GM10847 (cell line): ENCODE results near the gene LARGE1.

Source experiments
- POLR2A ChIP-seq: IDR thresholded peaks from 2 replicates; pipeline ENCODE4 v1.6.1; 2011; ENCODE audit not compliant: insufficient read length; ENCODE audit errors: extremely low read depth

LARGE1 gene

DNA sequence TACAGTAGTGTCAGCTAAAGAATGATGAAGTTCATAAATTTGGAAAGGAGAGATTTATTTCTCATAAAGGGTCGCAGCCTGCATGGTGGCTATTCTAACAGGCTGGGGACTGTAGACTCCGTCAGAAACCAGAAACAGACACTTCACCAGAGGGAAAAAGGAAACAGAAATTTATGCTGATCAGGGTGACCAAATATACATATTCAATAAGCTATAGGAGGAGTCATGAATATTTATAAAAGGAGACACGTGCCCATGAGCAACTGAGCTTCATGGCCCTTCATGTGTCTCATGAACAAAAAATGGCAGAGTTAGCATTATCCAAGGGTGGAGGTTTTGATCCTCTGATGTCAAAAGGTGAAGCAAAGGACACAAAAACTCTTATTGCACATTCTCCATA lies 392.1 kb downstream of the LARGE1 start:
- TF ChIP-seq POLR2A: no peak

DNA sequence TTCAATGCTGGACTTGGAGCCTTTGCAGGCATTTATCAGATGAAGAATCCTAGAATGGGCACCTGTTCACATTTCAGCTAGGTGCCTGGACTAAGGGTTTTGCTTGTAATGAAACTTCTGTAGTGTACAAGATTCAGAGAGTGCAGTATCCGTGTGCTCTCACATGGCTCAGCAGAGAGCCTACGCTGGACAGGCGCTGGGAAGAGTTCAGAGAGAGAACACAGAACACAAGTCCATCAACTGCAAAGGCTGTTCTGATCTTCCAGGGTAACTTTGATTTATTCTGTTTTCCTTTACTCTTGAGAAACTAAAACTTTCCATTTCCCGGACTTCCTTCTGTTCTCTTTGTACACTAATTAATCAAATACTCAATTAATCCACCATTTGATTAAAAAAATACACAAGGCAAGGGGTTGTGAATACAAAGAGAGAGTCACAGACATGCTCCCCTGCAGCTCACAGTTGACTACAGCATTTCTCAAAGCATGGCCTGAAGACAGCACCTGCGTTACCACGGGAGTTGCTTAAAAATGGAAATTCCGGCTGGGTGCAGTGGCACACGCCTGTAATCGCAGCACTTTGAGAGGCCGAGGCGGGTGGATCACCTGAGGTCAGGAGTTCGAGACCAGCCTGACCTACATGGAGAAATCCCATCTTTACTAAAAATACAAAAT lies 393.7 kb downstream of the LARGE1 start:
- TF ChIP-seq POLR2A: no peak

DNA sequence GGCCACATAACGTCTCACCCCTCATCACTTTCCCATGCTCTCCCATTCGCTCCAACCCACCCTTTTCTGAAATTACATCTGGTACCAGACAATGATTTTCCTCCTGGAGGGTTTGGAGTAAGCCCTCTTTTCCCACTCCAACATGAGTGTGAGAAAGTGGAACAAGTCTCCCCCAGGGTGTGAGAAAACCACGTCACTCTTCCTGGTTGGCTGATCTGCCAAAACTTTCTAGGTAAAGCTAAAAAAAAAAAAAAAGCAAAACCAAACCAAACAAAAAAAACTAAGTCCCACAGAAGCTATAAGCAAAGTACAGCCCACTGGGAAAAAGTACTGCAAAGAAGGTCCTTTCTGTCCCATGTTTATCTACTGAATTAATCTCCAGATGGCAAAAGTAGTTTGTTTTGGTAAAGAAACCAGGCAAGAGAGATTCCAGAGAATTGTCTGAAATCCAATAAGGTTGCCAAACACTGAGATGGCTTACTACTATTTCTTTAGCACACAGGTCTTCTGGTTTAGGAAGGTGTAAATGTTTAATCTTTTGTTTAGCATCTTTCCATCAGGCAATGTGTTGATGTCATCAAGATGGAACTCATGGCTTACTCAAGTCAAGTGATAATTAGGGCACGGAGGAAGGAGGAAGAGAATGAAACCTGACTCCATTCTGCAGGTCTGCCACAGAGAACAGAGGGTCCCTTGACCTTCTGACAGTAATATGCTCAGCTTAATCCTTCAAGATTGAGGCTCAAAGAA lies 395.6 kb downstream of the LARGE1 start:
- no peak for TF ChIP-seq POLR2A

DNA sequence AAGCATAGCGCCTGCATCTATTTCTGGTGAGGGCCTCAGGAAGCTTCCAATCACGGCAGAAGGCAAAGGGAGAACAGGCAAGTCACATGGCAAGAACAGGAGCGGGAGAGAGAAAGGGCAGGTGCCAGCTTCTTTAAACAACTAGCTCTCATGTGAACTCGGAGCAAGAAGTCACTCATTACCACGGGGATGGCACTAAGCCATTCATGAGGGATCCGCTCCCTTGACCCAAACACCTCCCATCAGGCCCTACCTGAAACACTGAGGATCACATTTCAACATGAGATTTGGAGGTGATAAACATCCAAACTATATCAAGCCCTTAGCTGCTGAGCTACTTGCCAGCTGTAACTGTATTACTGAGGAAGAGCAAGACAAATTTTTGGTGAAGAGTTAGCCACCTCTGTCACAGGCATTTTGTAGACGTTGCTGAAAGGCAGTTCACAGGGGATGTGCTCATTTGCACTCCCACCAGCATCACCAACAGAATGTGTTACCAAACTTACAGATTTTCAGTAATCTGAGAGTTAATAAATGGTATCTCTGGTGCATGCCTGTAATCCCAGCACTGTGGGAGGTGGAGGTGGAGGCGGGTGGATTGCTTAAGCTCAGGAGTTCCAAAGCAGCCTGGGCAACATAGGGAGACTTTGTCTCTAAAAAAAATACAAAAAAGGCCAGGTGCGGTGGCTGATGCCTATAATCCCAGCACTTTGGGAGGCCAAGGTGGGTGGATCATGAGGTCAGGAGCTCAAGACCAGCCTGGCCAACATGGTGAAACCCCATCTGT lies 398.2 kb downstream of the LARGE1 start:
- no peak for TF ChIP-seq POLR2A

DNA sequence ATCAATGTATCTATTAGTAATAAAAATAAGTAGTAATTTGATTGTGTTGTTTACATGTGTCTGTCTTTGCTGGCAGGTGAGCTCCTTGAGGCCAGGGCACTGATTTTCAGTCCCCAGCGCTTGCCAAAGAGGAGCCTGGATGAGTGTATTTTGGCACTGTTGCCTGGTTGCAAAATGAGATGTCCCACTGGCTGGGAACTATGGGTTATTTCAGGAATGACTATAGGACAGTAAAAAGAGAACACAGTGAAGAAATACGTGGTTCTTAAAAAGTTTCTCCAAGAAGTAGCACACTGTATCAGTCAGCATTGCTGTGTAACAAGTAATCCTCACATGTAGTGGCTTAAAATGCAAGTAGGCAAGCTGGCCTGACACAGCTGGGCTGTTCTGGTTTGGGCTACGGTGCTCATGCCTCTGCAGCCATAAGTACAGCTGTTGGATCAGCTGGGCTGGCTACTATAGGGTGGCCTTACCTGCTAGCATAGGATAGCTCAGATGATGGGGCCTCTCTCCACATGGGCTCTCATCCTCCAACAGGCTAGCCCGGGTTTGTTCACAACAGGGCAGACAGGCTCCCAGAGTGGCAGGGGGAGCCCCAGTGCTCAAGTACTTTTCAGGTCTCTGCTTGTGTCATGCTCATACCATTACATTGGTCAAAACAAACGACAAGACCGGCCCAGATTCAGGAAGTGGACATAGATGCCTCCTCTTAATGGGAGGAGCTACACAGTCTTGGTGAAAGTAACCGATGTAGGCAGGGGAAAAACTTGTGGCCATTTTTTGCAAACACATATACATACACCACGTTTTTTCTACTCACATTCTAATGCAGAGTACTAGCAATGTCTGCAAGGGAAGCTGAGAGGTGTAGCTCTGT lies 399.1 kb downstream of the LARGE1 start:
- no peak for TF ChIP-seq POLR2A

DNA sequence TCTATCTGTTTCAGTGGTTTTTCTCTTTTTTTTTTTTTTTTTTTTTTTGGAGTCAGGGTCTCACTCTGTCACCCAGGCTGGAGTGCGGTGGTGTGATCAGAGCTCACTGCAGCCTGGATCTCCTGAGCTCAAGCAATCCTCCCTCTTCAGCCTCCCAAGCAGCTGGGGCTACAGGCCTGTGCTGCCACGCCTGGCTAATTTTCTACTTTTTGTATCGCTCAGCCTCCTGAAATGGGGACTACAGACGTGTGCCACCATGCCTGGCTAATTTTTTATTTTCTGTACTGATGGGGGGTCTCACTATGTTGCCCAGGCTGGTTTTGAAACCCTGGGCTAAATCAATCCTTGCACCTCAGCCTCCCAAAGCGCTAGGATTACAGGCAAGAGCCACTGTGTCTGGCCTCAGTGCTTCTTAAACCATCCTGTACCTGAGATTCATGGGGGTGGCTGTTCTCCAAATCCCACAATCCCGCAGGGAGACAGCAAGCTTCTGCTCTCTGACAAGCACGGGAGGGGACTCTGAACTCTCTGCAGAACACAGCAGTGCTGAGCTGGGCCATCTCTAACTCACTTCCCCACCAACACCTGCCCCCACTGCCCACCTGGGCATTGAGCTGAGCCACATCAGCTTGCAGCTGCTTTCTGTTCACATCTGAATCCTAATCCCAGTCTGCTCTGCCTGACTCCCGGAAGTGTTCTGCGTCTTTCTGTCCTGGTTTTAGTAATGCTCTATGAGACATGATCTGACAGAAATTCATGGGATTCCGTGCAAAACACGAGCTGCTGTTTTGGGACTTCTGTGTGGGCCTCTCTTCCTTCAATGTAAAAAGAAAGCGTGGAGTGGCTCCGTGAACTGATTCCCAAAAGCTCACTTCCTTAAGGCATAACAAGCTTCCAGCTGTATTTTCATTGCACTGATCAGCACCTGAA lies 400.0 kb downstream of the LARGE1 start:
- TF ChIP-seq POLR2A: no peak

DNA sequence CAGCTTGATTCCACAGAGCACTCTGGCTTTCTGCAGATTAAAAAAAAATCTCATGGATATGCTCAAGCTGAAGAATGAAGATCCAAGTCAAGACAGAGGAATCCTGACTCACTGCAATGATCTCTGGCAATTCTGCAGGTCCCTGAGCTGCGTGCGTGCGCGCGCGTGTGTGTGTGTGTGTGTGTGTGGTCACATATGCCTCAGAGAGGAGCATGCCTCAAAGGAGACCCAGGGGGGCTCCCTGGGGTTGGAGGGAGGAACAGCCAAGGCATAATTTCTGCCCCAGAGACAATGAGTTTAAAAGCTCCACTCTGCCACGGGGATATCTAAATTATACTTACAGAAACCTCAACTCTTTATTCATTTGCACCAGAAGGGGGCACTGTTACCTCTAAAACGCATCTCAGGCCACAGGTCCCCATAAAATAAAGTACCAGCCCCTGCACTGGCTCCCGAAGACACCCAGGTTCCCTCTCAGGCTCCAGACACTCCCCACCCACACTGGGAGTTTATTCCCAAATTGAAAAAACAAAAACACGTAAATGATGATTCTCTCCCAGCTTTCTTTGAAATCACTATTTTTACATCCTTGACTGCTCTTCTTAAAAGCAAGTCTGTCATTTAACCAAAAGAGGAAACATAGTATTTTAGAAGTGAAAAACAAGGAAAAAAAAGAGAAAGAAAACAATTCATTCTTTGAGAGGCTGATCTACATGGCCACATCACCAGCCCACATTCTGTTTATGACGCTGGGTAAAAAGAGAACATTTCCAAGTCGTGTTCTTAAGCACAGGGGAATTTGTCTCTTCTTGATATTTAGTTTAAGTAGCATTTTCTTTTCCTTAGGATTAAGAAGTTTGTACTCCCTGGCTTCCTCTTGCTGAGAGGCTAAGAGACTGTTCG lies 401.0 kb downstream of the LARGE1 start:
- TF ChIP-seq POLR2A: no peak

DNA sequence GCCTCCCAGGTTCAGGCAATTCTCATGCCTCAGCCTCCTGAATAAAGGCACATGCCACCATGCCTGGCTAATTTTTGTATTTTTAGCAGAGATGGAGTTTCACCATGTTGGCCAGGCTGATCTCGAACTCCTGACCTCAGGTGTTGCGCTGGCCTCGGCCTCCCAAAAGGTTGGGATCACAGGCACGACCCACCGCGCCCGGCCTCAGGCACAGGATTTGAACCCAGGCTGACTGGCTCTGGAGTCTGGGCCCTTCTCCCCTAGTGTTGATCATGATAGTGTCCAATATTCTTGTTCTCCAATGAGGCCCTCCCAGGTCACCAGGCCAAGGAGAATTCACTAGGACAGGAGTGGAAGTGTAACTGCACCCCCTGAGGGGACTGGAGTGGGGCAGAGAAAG lies 401.9 kb downstream of the LARGE1 start:
- TF ChIP-seq POLR2A: no peak

DNA sequence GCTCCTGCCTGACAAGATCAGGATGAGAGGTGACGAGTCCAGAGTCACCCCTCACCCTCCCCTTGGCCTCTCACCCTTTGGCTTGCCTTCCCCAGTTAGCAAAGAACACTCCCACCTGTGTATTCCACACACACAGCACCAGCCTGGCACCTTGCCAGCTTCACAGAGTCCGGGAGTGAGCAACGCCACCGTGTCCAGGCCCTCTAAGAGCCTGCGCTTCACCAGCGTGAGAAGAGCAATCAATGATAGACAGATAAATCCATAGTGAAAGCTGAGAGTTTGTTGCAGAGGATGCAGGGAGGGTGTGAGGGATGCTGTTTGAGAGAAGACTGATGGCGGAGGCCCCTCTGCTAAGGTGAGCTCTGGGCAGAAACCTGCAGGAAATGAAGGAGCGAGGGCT lies 404.5 kb downstream of the LARGE1 start:
- TF ChIP-seq POLR2A: no peak

DNA sequence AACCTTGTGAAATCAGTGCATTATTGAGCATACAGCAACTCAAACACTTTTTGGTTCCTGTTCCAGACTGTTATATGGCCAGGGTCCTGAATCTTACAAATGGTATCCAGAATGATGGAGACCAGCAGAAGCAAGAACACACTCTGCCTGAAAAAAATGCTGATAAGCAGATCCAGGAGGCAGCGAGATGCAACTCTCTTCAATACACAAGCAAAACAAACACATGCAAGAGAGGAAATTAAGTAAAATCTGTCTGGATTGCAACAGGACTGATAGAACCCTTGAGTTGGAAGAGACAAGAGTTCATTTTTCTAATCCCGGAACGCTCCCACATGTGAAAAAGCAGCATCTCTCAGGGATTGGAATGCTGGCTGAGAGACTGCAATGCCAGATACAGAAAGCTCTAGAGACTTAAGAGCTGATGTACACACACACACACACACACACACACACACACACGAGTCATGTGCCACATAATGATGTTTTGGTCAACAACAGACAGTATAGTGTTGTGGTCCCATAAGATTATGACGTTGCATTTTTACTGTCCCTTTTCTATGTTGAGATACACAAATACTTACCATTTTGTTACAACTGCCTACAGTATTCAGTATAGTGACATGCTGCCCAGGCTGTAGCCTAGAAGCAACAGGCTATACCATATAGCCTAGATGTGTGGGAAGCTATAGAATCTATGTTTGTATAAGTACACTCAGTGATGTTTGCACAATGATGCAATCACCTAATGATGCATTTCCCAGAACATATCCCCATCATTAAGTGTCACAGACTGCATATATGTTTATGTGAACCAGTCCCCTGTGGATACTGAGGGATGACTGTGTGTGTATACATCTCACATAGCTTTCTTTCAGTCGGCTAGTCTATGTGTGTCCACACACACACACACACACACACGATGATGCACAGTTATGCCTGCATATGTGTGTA lies 406.6 kb downstream of the LARGE1 start:
- TF ChIP-seq POLR2A: no peak

DNA sequence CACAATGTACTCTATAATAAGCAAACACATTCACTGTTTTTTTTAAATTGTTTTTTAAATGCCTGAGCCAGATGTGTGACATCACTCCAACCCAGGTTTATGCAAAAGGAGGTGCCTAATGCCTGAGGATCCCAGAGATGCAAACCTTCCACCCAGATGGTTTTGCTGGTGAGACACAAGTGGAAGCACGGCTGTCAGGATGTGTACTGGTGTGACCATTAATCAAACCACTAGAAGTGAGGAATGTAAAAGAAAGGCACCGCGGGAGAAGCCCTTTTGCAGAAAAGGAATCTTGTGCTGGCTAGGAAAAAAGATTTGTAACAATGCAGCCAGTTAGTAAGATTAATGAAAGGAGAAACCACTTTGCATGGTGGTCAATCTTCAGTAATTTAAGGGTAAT lies 407.4 kb downstream of the LARGE1 start:
- TF ChIP-seq POLR2A: no peak

DNA sequence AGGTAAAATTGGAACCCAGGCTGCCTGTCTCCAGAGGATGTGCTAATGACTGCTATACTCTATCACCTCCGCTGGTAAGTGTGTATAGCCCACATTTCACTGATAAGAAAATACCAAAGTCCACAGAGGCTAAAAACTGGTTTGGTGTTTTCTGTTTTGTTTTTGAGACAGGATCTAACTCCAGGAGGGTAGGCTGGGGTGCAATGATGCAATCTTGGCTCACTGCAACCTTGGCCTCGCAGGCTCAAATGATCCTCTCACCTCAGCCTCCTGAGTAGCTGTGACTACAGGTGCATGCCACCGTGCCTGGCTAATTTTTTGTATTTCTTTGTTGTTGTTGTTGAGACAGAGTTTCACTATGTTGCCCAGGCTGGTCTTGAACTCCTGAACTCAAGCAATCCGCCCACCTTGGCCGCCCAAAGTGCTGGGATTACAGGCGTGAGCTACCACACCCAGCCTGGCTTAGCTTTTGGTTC lies 409.8 kb downstream of the LARGE1 start:
- no peak for TF ChIP-seq POLR2A
